HG02678 (cell line): ENCODE results near the gene ALDH16A1.

ENCODE experiments used
- ATAC-seq: cut with Tn5 transposase; IDR thresholded peaks from one replicate; pipeline ENCODE4 v1.9.1; 2021; ENCODE audit warnings: mild to moderate bottlenecking, moderate library complexity; ENCODE audit not compliant: unreplicated experiment

ALDH16A1 gene

GRCh38 chr19:49487277-49488045, 34.4 kb downstream of the ALDH16A1 start, which contains the start of gene RPL13A:
Gene RPL13A (plus strand): TSS chr19:49487608. CDS start chr19:49487630, 22 bp downstream.
- peak; percentile 95 for ATAC-seq

- no peak for ATAC-seq
Measured at GRCh38 chr19:49488046-49488862, 35.2 kb downstream of the ALDH16A1 start.

- no peak for ATAC-seq
Measured at GRCh38 chr19:49488863-49489537, 36.0 kb downstream of the ALDH16A1 start.

GRCh38 chr19:49489601-49490167, 36.7 kb downstream of the ALDH16A1 start:
- no peak for ATAC-seq

- no peak for ATAC-seq
Measured at GRCh38 chr19:49490287-49491029, 37.4 kb downstream of the ALDH16A1 start.

GRCh38 chr19:49491030-49491803, 38.2 kb downstream of the ALDH16A1 start:
- ATAC-seq = no peak

GRCh38 chr19:49491804-49492572, 39.0 kb downstream of the ALDH16A1 start:
- ATAC-seq = no peak

GRCh38 chr19:49492573-49493405, 39.8 kb downstream of the ALDH16A1 start:
- ATAC-seq = no peak

GRCh38 chr19:49496574-49497008, 43.6 kb downstream of the ALDH16A1 start:
- ATAC-seq = no peak

- ATAC-seq = no peak
Measured at GRCh38 chr19:49497047-49497788, 44.2 kb downstream of the ALDH16A1 start.

GRCh38 chr19:49497789-49498103, 44.7 kb downstream of the ALDH16A1 start:
- ATAC-seq = no peak

GRCh38 chr19:49498475-49498874, 45.5 kb downstream of the ALDH16A1 start:
- ATAC-seq = no peak

GRCh38 chr19:49499030-49499670, 46.1 kb downstream of the ALDH16A1 start:
- no peak for ATAC-seq

GRCh38 chr19:49502866-49503581, 50.0 kb downstream of the ALDH16A1 start:
- ATAC-seq = no peak

- ATAC-seq = no peak
Measured at GRCh38 chr19:49503582-49503962, 50.5 kb downstream of the ALDH16A1 start.

GRCh38 chr19:49506575-49507105, 53.6 kb downstream of the ALDH16A1 start:
- no peak for ATAC-seq
